ENCODE results near the gene PC.

DNA sequence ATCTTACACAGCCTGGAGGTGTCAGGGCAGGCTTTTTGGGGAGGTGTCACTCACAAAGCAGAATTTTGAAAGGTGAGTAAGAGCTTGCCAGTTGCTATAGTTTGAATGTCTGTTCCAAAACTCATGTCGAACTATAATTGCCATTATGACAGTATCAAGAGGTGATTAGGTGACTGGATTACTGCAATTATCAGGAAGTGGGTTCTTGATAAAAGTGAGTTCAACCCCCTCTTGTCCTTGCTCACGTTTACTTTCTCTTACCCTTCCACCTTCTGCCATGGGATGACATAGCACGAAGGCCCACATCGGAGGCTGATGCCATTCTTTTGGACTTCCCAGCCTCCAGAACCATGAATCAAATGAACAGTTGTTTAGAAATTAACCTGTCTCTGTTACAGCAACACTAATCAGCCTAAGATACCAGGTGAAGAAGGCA is 12.2 kb upstream of the PC start:
- TF ChIP-seq CTCF (IDR thresholded peaks at IDR 0.05 in 8 of 11, conservative IDR thresholded peaks at IDR 0.05 in 3 of 11): no peak
- no peak for TF ChIP-seq POLR2A (IDR thresholded peaks at IDR 0.05)
- TF ChIP-seq POLR2AphosphoS5 (IDR thresholded peaks at IDR 0.05): no peak
